Subcutaneous adipose tissue (tissue), 4 donors: Measurements from ENCODE around the gene CLCA1. TPM values are rescaled to one million over a fixed set of nuclear protein-coding genes. Genes with fewer than 3 reads are reported as not detected.

Experiments
- CTCF ChIP-seq: fragments of 450-650 bp; IDR thresholded peaks from one replicate; pipeline ENCODE4 v1.5.1; 2016; ENCODE audit warnings: low read depth, mild to moderate bottlenecking, control low read depth, antibody characterized with exemption, moderate library complexity
- total RNA-seq, 4 donors: library from RNA; depleted of rRNA; stranded (reverse); fragments of >200 nt; gene quantifications; one replicate each; pipeline ENCODE4 v1.1.0, GENCODE V29; 2016

The CLCA1 gene
- total RNA-seq, 4 donors from 2014 or later: 0.16 to 0.57 (median 0.17) TPM; not detected in 1

GRCh38 chr1:86530211-86530845 is 61.6 kb downstream of the CLCA1 start:
- TF ChIP-seq CTCF: no peak

- TF ChIP-seq CTCF: no peak
Observed at GRCh38 chr1:86537928-86538695, 69.4 kb downstream of the CLCA1 start.

- TF ChIP-seq CTCF: no peak
Observed at GRCh38 chr1:86538775-86539174, 70.0 kb downstream of the CLCA1 start.

GRCh38 chr1:86541859-86542258 is 73.1 kb downstream of the CLCA1 start:
- TF ChIP-seq CTCF: no peak

- TF ChIP-seq CTCF: no peak
Observed at GRCh38 chr1:86542631-86543030, 73.9 kb downstream of the CLCA1 start.

- TF ChIP-seq CTCF: no peak
Observed at GRCh38 chr1:86546787-86547221, 78.1 kb downstream of the CLCA1 start, which contains the start of gene CLCA4. CLCA4 (plus strand) TSS chr1:86547078; CDS start chr1:86547120, 42 bp downstream.

- TF ChIP-seq CTCF: no peak
Observed at GRCh38 chr1:86548839-86549238, 80.1 kb downstream of the CLCA1 start.
